Spleen (tissue), 11 donors: ENCODE measurements around the gene SIRPA. TPM values are rescaled to one million over a fixed set of nuclear protein-coding genes. Genes with fewer than 3 reads are reported as not detected.

ENCODE experiments used
- DNase-seq: peaks from one replicate; pipeline ENCODE4 v3.0.0-alpha.2; 2020
- H3K27ac ChIP-seq, 8 donors: fragments of 200-600 bp; sonication (generic) in 7 of 8; 1 replicate in 4 of 8; 2 replicates in 4 of 8; pipeline versions ENCODE4 v1.5.0 to v1.8.0; 2016 to 2021; ENCODE audit warnings: inconsistent platforms in 4 of 8, mild to moderate bottlenecking in 4 of 8, moderate library complexity in 1 of 8
- H3K27me3 ChIP-seq, 7 donors: fragments of 200-600 bp; sonication (generic) in 6 of 7; replicated peaks in 1 of 7; 1 replicate in 4 of 7; 2 replicates in 3 of 7; pipeline versions ENCODE4 v1.5.0 to v1.8.0; 2016 to 2021; ENCODE audit warnings: inconsistent platforms in 3 of 7, mild to moderate bottlenecking in 1 of 7
- H3K36me3 ChIP-seq, 6 donors: fragments of 200-600 bp; sonication (generic) in 5 of 6; 1 replicate in 4 of 6; 2 replicates in 2 of 6; pipeline versions ENCODE4 v1.5.0 to v1.8.0; 2016 to 2021; ENCODE audit warnings: inconsistent platforms in 2 of 6
- H3K4me1 ChIP-seq, 6 donors: fragments of 200-600 bp; sonication (generic) in 5 of 6; 1 replicate in 3 of 6; 2 replicates in 3 of 6; pipeline versions ENCODE4 v1.5.0 to v1.8.0; 2016 to 2021; ENCODE audit warnings: inconsistent platforms in 3 of 6
- H3K4me3 ChIP-seq, 8 donors: fragments of 200-600 bp; sonication (generic) in 7 of 8; 1 replicate in 4 of 8; 2 replicates in 4 of 8; pipeline versions ENCODE4 v1.5.0 to v1.8.0; 2016 to 2021; ENCODE audit warnings: inconsistent platforms in 4 of 8, mild to moderate bottlenecking in 4 of 8, moderate library complexity in 2 of 8
- H3K9me3 ChIP-seq, 8 donors: fragments of 200-600 bp; sonication (generic) in 7 of 8; 1 replicate in 4 of 8; 2 replicates in 4 of 8; pipeline versions ENCODE4 v1.5.0 to v1.8.0; 2016 to 2021; ENCODE audit warnings: inconsistent platforms in 4 of 8
- POLR2A ChIP-seq, 3 donors: fragments of 450-650 bp; IDR thresholded peaks; one replicate each; pipeline ENCODE4 v1.5.1; 2017; ENCODE audit warnings: antibody characterized with exemption in 3 of 3, mild to moderate bottlenecking in 1 of 3
- POLR2AphosphoS5 ChIP-seq, 3 donors: sonication (generic); formaldehyde crosslinking; IDR thresholded peaks; one replicate each; pipeline ENCODE4 v1.5.1; 2017; ENCODE audit warnings: antibody characterized with exemption in 3 of 3
- WGBS, 5 donors: extraction: QIAGEN DNeasy Blood & Tissue Kit in 3 of 5; methylation state at CpG; one replicate each; pipeline versions ENCODE4 v1.1.5 to v1.1.7; 2013 to 2018; 5-methylcytosine and 5-hydroxymethylcytosine counted together
- intact Hi-C: fragments of 100-400 bp; cut with DNase I; formaldehyde crosslinking; loops from one replicate; pipeline ENCODE4 v1.15.0; 2023; ENCODE audit warnings: low total_unique reads
- polyA plus RNA-seq, 3 donors: library from polyadenylated mRNA; stranded (reverse); fragments of 200-250 nt; gene quantifications; one replicate each; pipeline ENCODE4 v1.2.1, GENCODE V29; 2013
- total RNA-seq, 7 donors: library from RNA; depleted of rRNA in 3 of 7; stranded (reverse); fragments of >200 nt in 3 of 7; fragmentation: NEBNext Ultra II Directional in 4 of 7; extraction: Animal tissue kit (Norgen Biotek cat#: 25700) in 4 of 7; gene quantifications; one replicate each; pipeline versions ENCODE4 v1.1.0 to v1.2.1, GENCODE V29; 2016 to 2021
- TF ChIP-seq, protein P1 (sequence below), 11 experiments: fragments of 200-600 bp in 7 of 11; fragments of 450-650 bp in 4 of 11; sonication (generic) in 4 of 11; IDR thresholded peaks in 8 of 11; conservative IDR thresholded peaks in 3 of 11; 1 replicate in 7 of 11; 2 replicates in 4 of 11; pipeline versions ENCODE4 v1.4.0 to v1.8.0; 2016 to 2021; ENCODE audit warnings: antibody characterized with exemption in 11 of 11, inconsistent platforms in 4 of 11, mild to moderate bottlenecking in 1 of 11
- donor health status: healthy with polysubstance abuse.
- donor health status: DM: no; HTN: no; CAD: no; lungs with moderate emphysema.
- donor health status: DM: no; HTN: no; CAD: no.
- donor health status: Bipolar disorder and iron deficiency.
- donor health status: healthy.
- donor health status: DM: no; HTN: no; CAD: no.
- donor health status: DM: yes; HTN: yes; CAD: no.

SIRPA gene
- total and polyA plus RNA-seq, 10 donors, result 9.8 to 104 (median 38.4) TPM

DNA sequence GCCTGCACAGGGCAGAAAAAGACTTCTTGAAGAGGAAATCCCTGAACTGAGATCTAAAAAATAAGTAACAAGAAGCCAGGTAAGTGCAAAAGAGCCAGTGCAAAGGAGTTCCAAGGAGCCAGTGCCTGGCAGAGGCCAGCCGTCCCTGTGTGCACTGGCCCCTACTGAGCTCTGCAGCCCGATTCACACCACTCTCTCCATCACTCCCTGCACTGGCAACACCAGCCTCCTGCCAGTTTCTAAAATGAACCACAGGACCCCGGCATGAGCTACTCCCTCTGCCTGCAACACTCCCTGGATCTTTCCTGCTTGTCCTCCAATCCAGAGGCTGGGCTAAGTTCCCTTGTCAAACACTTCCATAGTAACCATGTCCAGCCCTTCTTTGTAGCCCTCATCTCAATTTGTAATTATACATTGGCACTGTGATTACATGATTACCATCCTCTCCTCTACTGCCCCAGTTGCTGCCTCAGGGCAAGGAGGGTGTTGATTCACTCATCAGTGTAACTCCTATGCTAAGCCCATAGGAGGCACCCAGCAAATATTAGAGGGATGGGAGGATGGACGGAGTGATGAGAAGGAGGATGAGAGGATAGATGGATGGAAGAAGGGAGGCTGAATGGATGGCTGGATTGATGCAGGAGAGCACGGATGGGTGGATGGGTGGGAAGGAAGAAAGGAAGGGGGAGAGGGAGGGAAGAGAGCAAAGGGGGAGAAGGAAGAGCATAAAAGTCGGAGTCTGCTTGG, 49.3 kb downstream of the SIRPA start:
- TF ChIP-seq, protein P1, sequence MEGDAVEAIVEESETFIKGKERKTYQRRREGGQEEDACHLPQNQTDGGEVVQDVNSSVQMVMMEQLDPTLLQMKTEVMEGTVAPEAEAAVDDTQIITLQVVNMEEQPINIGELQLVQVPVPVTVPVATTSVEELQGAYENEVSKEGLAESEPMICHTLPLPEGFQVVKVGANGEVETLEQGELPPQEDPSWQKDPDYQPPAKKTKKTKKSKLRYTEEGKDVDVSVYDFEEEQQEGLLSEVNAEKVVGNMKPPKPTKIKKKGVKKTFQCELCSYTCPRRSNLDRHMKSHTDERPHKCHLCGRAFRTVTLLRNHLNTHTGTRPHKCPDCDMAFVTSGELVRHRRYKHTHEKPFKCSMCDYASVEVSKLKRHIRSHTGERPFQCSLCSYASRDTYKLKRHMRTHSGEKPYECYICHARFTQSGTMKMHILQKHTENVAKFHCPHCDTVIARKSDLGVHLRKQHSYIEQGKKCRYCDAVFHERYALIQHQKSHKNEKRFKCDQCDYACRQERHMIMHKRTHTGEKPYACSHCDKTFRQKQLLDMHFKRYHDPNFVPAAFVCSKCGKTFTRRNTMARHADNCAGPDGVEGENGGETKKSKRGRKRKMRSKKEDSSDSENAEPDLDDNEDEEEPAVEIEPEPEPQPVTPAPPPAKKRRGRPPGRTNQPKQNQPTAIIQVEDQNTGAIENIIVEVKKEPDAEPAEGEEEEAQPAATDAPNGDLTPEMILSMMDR (IDR thresholded peaks at IDR 0.05 in 8 of 11, conservative IDR thresholded peaks at IDR 0.05 in 3 of 11), result no peak
- TF ChIP-seq POLR2AphosphoS5 (IDR thresholded peaks at IDR 0.05) (no peak), POLR2A (IDR thresholded peaks at IDR 0.05) (no peak)
- peaks cover 0 to 41% (median 4%) of the 10 kb centered on the region in 7 donors for H3K27me3 ChIP-seq
- H3K4me3 ChIP-seq, result peak overlapping the region in 1 of 8 donors; percentile 3
- peak overlapping the region in 5 of 8 donors; percentile 59 to 92 (median 87) for H3K27ac ChIP-seq
- intact Hi-C loops, result no loop called here
- peaks cover 0 to 74% (median 44%) of the 10 kb centered on the region in 6 donors for H3K4me1 ChIP-seq
- WGBS, 5 donors, result 67 to 86% (median 72%) methylated on average over 6 of the region's 6 CpGs
- H3K36me3 ChIP-seq, result peaks cover 0 to 4% (median 0%) of the 10 kb centered on the region in 6 donors
- DNase-seq, result peak; percentile 36
- no peaks in the 10 kb centered on the region for H3K9me3 ChIP-seq

DNA sequence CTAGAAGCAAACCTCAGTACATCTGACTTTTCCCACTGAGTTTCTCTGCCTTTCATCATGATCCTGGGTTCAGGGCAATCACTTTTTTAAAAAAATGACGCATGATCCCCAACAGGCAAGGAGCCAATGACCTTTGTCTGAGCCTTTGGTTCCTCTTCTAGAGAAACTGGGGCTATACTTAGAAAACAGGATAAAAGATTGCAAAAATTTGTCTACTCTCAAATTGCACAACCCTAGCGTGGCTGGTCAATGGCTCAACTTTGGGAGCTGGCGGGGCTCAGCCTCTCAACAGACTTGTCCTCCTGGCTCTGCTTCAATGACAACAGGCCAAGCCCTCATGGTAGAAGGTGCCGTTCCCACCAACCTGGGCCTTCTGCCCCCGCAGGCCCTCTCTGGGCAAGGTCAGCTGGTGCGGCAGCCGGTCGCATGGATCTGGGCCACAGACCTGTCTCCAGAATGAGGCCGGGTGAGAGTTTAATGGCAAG, 50.0 kb downstream of the SIRPA start:
- Histone ChIP-seq H3K4me1 (peaks cover 0 to 81% (median 48%) of the 10 kb centered on the region in 6 donors), H3K36me3 (no peaks in the 10 kb centered on the region), H3K9me3 (no peaks in the 10 kb centered on the region), H3K4me3 (peak overlapping the region in 2 of 8 donors; percentile 3 to 11), H3K27ac (peak overlapping the region in 7 of 8 donors; percentile 67 to 92 (median 75)), H3K27me3 (peaks cover 0 to 41% (median 4%) of the 10 kb centered on the region in 7 donors)
- peak; percentile 22 to 65 (median 64) for TF ChIP-seq POLR2AphosphoS5 (IDR thresholded peaks at IDR 0.05)
- TF ChIP-seq POLR2A (IDR thresholded peaks at IDR 0.05), result no peak
- TF ChIP-seq, protein P1 (IDR thresholded peaks at IDR 0.05 in 8 of 11, conservative IDR thresholded peaks at IDR 0.05 in 3 of 11), result peak in 1 of 11 experiments; percentile 9
- intact Hi-C loops, result no loop called here
- DNase-seq, result peak; percentile 86
- 34 to 70% (median 54%) methylated on average over 9 of the region's 9 CpGs for whole genome bisulfite sequencing, 5 donors

- Histone ChIP-seq H3K9me3 (no peaks in the 10 kb centered on the region), H3K36me3 (no peaks in the 10 kb centered on the region), H3K4me1 (peaks cover 0 to 86% (median 51%) of the 10 kb centered on the region in 6 donors), H3K27ac (peak overlapping the region in 7 of 8 donors; percentile 67 to 92 (median 75)), H3K4me3 (peak overlapping the region in 1 of 8 donors; percentile 11), H3K27me3 (peaks cover 0 to 41% (median 4%) of the 10 kb centered on the region in 7 donors)
- intact Hi-C loops, result no loop called here
- no peak for DNase-seq
- TF ChIP-seq POLR2A (IDR thresholded peaks at IDR 0.05), result no peak
- TF ChIP-seq, protein P1 (IDR thresholded peaks at IDR 0.05 in 8 of 11, conservative IDR thresholded peaks at IDR 0.05 in 3 of 11), result no peak
- no peak for TF ChIP-seq POLR2AphosphoS5 (IDR thresholded peaks at IDR 0.05)
- WGBS, 5 donors, result 56 to 60% (median 58%) methylated on average over 7 of the region's 7 CpGs
Observed at GRCh38 chr20:1945660-1946059, 50.5 kb downstream of the SIRPA start.

GRCh38 chr20:1946442-1946761, 51.2 kb downstream of the SIRPA start:
- TF ChIP-seq POLR2AphosphoS5 (IDR thresholded peaks at IDR 0.05) (peak in 1 of 3 donors; percentile 76), POLR2A (IDR thresholded peaks at IDR 0.05) (no peak)
- TF ChIP-seq, protein P1 (IDR thresholded peaks at IDR 0.05 in 8 of 11, conservative IDR thresholded peaks at IDR 0.05 in 3 of 11), result no peak
- peak overlapping the region in 7 of 8 donors; percentile 16 to 92 (median 75) for H3K27ac ChIP-seq
- no peaks in the 10 kb centered on the region for H3K9me3 ChIP-seq
- intact Hi-C loops, result no loop called here
- H3K4me1 ChIP-seq, result peaks cover 0 to 85% (median 50%) of the 10 kb centered on the region in 6 donors
- 42 to 74% (median 52%) methylated on average over 7 of the region's 7 CpGs for WGBS, 5 donors
- no peaks in the 10 kb centered on the region for H3K36me3 ChIP-seq
- peak overlapping the region in 2 of 8 donors; percentile 10 to 53 for H3K4me3 ChIP-seq
- peaks cover 0 to 36% (median 4%) of the 10 kb centered on the region in 7 donors for H3K27me3 ChIP-seq
- no peak for DNase-seq
